HepG2 (cell line): Measurements from ENCODE around the gene RAB35. TPM values are rescaled to one million over a fixed set of nuclear protein-coding genes. Genes with fewer than 3 reads are reported as not detected.

Experiments used
- ATAC-seq: fragments of 200-7000 bp; cut with Tn5 transposase; 3 replicates; pipeline ENCODE4 v1.9.1; 2020; ENCODE audit warnings: mild to moderate bottlenecking, moderate library complexity
- BruUV-seq: library from RNA; stranded (reverse); fragments of 400-500 nt; replicated peaks from 2 replicates; lab custom pipeline; 2021; lab: Mats Ljungman, UMichigan
- CTCF ChIA-PET: fragments of 300-600 bp; formaldehyde crosslinking; extraction: SDS; loops from one replicate; lab custom pipeline; 2021; ENCODE audit warnings: low total read pairs, inconsistent platforms, low intra/inter-chr PET ratio; lab: Yijun Ruan, JAX
- POLR2A ChIA-PET: fragments of 350-600 bp; sonication (Branson Sonifier 250); formaldehyde crosslinking; loops from one replicate; lab custom pipeline; 2020; ENCODE audit warnings: antibody characterized with exemption, inconsistent platforms; lab: Yijun Ruan, JAX
- DNase-seq: peaks from one replicate; pipeline ENCODE4 v3.0.0-alpha.2; 2015; ENCODE audit warnings: low spot score
- FAIRE-seq: peaks from 3 replicates; lab custom pipeline; 2011; peaks lifted over from hg19 to GRCh38; lab: Jason Lieb, UNC
- H2AFZ ChIP-seq: one replicate; pipeline ENCODE4 v1.6.1; 2011; ENCODE audit warnings: low read length, inconsistent platforms
- H3K27ac ChIP-seq: fragments of 300-600 bp; 3 replicates; pipeline ENCODE4 v1.8.0; 2011; ENCODE audit warnings: mixed run types, mild to moderate bottlenecking, mixed read lengths, low read length, inconsistent platforms; ENCODE audit not compliant: insufficient read depth; ENCODE audit errors: extremely low read length
- H3K27me3 ChIP-seq, 2 experiments: fragments of 200-600 bp in 1 of 2; 2 replicates in 1 of 2; 3 replicates in 1 of 2; pipeline versions ENCODE4 v1.6.0 to v1.8.0; 2011; ENCODE audit warnings: low read length in 2 of 2, mild to moderate bottlenecking in 2 of 2, moderate library complexity in 2 of 2, inconsistent platforms in 1 of 2; ENCODE audit not compliant: insufficient read depth in 2 of 2, control insufficient read depth in 1 of 2
- H3K36me3 ChIP-seq, 2 experiments: fragments of 200-600 bp in 1 of 2; replicated peaks in 1 of 2; 2 replicates in 1 of 2; 3 replicates in 1 of 2; pipeline versions ENCODE4 v1.5.1 to v1.8.0; 2011; ENCODE audit warnings: low read length in 2 of 2, inconsistent platforms in 1 of 2; ENCODE audit not compliant: insufficient read depth in 2 of 2, control insufficient read depth in 1 of 2
- H3K4me1 ChIP-seq: 2 replicates; pipeline ENCODE4 v1.5.1; 2012; ENCODE audit warnings: low read length, inconsistent platforms; ENCODE audit not compliant: insufficient read depth
- H3K4me2 ChIP-seq: 2 replicates; pipeline ENCODE4 v1.6.0; 2011; ENCODE audit warnings: low read depth, low read length, inconsistent platforms
- H3K4me3 ChIP-seq, 3 experiments: fragments of 200-600 bp in 1 of 3; sonication (generic), shearing (Covaris generic) in 1 of 3; replicated peaks in 1 of 3; 2 replicates each; pipeline ENCODE4 v1.5.1; 2011 to 2016; ENCODE audit warnings: low read length in 3 of 3, inconsistent platforms in 2 of 3, low read depth in 2 of 3, mild to moderate bottlenecking in 2 of 3, control low read depth in 1 of 3, mixed read lengths in 1 of 3; ENCODE audit not compliant: insufficient read depth in 1 of 3
- H3K79me2 ChIP-seq: one replicate; pipeline ENCODE4 v1.6.1; 2011; ENCODE audit warnings: low read length, inconsistent platforms; ENCODE audit not compliant: insufficient read depth
- H3K9ac ChIP-seq: 2 replicates; pipeline ENCODE4 v1.6.0; 2011; ENCODE audit warnings: mild to moderate bottlenecking, low read depth, low read length, inconsistent platforms; ENCODE audit not compliant: insufficient read depth
- H3K9me3 ChIP-seq: 2 replicates; pipeline ENCODE4 v1.5.1; 2012; ENCODE audit warnings: mild to moderate bottlenecking, low read length
- H4K20me1 ChIP-seq: 2 replicates; pipeline ENCODE4 v1.6.0; 2011; ENCODE audit warnings: inconsistent platforms, mild to moderate bottlenecking, low read length, moderate library complexity; ENCODE audit not compliant: insufficient read depth
- CEBPZ ChIP-seq: IDR thresholded peaks from 2 replicates; pipeline ENCODE4 v1.6.1; 2012; ENCODE audit warnings: low read length, improper control_type of control experiment
- ELF4 ChIP-seq: sonication (generic); formaldehyde crosslinking; IDR thresholded peaks from 2 replicates; pipeline ENCODE4 v1.5.0; 2020; ENCODE audit warnings: missing genetic modification reagents, mild to moderate bottlenecking, moderate library complexity, borderline replicate concordance
- FLYWCH1 ChIP-seq: sonication (generic); formaldehyde crosslinking; IDR thresholded peaks from 2 replicates; pipeline ENCODE4 v1.8.1; 2023; ENCODE audit warnings: mild to moderate bottlenecking, missing genetic modification reagents
- HNF4G ChIP-seq, 2 experiments: sonication (generic) in 1 of 2; formaldehyde crosslinking in 1 of 2; IDR thresholded peaks; 2 replicates each; pipeline versions ENCODE4 v1.4.0 to v1.6.1; 2011 to 2020; ENCODE audit warnings: borderline replicate concordance in 2 of 2, low read depth in 2 of 2, mild to moderate bottlenecking in 2 of 2, low read length in 1 of 2, missing genetic modification reagents in 1 of 2, moderate library complexity in 1 of 2
- HOXA5 ChIP-seq: sonication (generic); formaldehyde crosslinking; IDR thresholded peaks from 2 replicates; pipeline ENCODE4 v1.4.0; 2020; ENCODE audit warnings: missing genetic modification reagents
- SMAD1 ChIP-seq: sonication (generic); formaldehyde crosslinking; IDR thresholded peaks from 2 replicates; pipeline ENCODE4 v1.4.0; 2020; ENCODE audit warnings: missing genetic modification reagents, low read depth, mild to moderate bottlenecking, borderline replicate concordance
- SNAPC5 ChIP-seq: sonication (generic); formaldehyde crosslinking; IDR thresholded peaks from 2 replicates; pipeline ENCODE4 v1.8.1; 2023; ENCODE audit warnings: mild to moderate bottlenecking, missing genetic modification reagents, borderline replicate concordance
- SRY ChIP-seq: sonication (generic); formaldehyde crosslinking; IDR thresholded peaks from 2 replicates; pipeline ENCODE4 v1.8.0; 2022; ENCODE audit warnings: mild to moderate bottlenecking, missing genetic modification reagents
- ZNF572 ChIP-seq: sonication (generic); formaldehyde crosslinking; IDR thresholded peaks from 2 replicates; pipeline ENCODE4 v1.5.1; 2020; ENCODE audit warnings: mild to moderate bottlenecking, missing genetic modification reagents
- WGBS: methylation state at CpG from one replicate; pipeline ENCODE4 v1.1.6; 2017; ENCODE audit warnings: low lambda C conversion rate; 5-methylcytosine and 5-hydroxymethylcytosine counted together
- in situ Hi-C: cut with HindIII; loops from 2 replicates; pipeline ENCODE4 v1.10.0; 2017; ENCODE audit warnings: low pct_unique_long_range_greater_than_20kb; ENCODE audit not compliant: extremely low pct_ligation_motif_present
- intact Hi-C: fragments of 100-400 bp; cut with micrococcal nuclease; formaldehyde crosslinking; loops from one replicate; pipeline ENCODE4 v1.10.0; 2022; ENCODE audit not compliant: unreplicated experiment
- polyA plus RNA-seq, 8 experiments: library from polyadenylated mRNA; depleted of rRNA in 3 of 8; stranded (reverse) in 7 of 8; unstranded in 1 of 8; fragments of >200 nt; fragmentation: Illumina TruSeq in 4 of 8; extraction: Trizol in 4 of 8; gene quantifications; 2 replicates each; pipeline versions ENCODE4 v1.2.1 to v1.2.3, GENCODE V29; 2011 to 2016; ENCODE audit warnings: low read depth in 4 of 8, missing spikeins in 1 of 8, mixed read lengths in 1 of 8; ENCODE audit not compliant: insufficient read depth in 1 of 8
- total RNA-seq, 5 experiments: library from RNA; depleted of rRNA; stranded (reverse); fragments of >200 nt; fragmentation: Illumina TruSeq; extraction: Trizol; gene quantifications; 2 replicates each; pipeline ENCODE4 v1.2.3, GENCODE V29; 2016; ENCODE audit warnings: low read depth in 1 of 5

Gene RAB35
- total and polyA plus RNA-seq, 2 of the 13 experiments (the other 11 are each of a cell fraction or from before 2014, with no cell fraction given): 25.2 to 29.1 TPM

- intact Hi-C loops: no loop called here
- H3K4me1 ChIP-seq: peaks cover 56% of the 10 kb centered on the region
- 91% methylated on average over 5 of the region's 5 CpGs for WGBS
Observed at GRCh38 chr12:120060717-120061116, 55.8 kb downstream of the RAB35 start.

More at GRCh38 chr12:120060717-120061116, 55.8 kb downstream of the RAB35 start:
- Histone ChIP-seq H3K4me3 (no peak overlapping the region), H3K27me3 (no peaks in the 10 kb centered on the region), H3K79me2 (no peaks in the 10 kb centered on the region), H3K27ac (no peak overlapping the region), H3K36me3 (0 out of 5 replicates have a peak, but pooled peaks cover 0 to 2% of the 10 kb centered on the region in 2 experiments), H3K9me3 (no peaks in the 10 kb centered on the region), H3K4me2 (no peak overlapping the region), H4K20me1 (no peaks in the 10 kb centered on the region), H3K9ac (no peak overlapping the region), H2AFZ (no peak overlapping the region)
- ChIA-PET POLR2A (no interaction called here), CTCF (no interaction called here)
- DNase-seq (no peak), FAIRE-seq (no peak), ATAC-seq (no peak)
- in situ Hi-C loops: no loop called here
- TF ChIP-seq CEBPZ (no peak), HNF4G (IDR thresholded peaks at IDR 0.05; ENCODE audit: borderline replicate concordance, low read depth, low read length) (no peak), HNF4G (CRISPR knock-in tag; IDR thresholded peaks at IDR 0.05; ENCODE audit: borderline replicate concordance, low read depth) (no peak), FLYWCH1 (CRISPR knock-in tag) (no peak), ZNF572 (CRISPR knock-in tag) (no peak), HOXA5 (CRISPR knock-in tag) (no peak), SRY (CRISPR knock-in tag) (no peak), ELF4 (CRISPR knock-in tag) (no peak), SNAPC5 (CRISPR knock-in tag) (no peak), SMAD1 (CRISPR knock-in tag) (no peak)
- BruUV-seq: no TSS peak
